Fibroblast of mammary gland (primary cell): ENCODE results near the gene PPP1R2B.
A peak's percentile ranks its signal among the peaks of the same experiment; 100 is the strongest.

ENCODE experiments used
- DNase-seq: peaks from one replicate; pipeline ENCODE4 v3.0.0-alpha.2; 2010; ENCODE audit warnings: low read depth
- H3K4me3 ChIP-seq: 2 replicates; pipeline ENCODE4 v1.5.1; 2011; ENCODE audit warnings: low read depth, mild to moderate bottlenecking, low read length, moderate library complexity; ENCODE audit not compliant: control insufficient read depth
- CTCF ChIP-seq: conservative IDR thresholded peaks from 2 replicates; pipeline ENCODE4 v1.5.1; 2011; ENCODE audit warnings: low read depth, low read length, inconsistent platforms; ENCODE audit not compliant: control insufficient read depth, insufficient read depth

Gene PPP1R2B

GRCh38 chr5:156850206-156850751 is at the start of gene PPP1R2B:
Gene PPP1R2B, plus strand, starts transcription at chr5:156850295. Its CDS starts 268 bp downstream, at chr5:156850563.
- H3K4me3 ChIP-seq: no peak within 1 kb of the TSS
- TF ChIP-seq CTCF: no peak
- no peak for DNase-seq

- H3K4me3 ChIP-seq: no peak overlapping the region
- no peak for TF ChIP-seq CTCF
- DNase-seq: no peak
These were observed 49.2 kb upstream of the PPP1R2B start for GRCh38 chr5:156800929-156801328.

GRCh38 chr5:156802501-156802900 is 47.6 kb upstream of the PPP1R2B start:
- no peak for DNase-seq
- TF ChIP-seq CTCF: no peak
- H3K4me3 ChIP-seq: no peak overlapping the region

- H3K4me3 ChIP-seq: no peak overlapping the region
- DNase-seq: no peak
- no peak for TF ChIP-seq CTCF
These were observed 46.7 kb upstream of the PPP1R2B start for GRCh38 chr5:156803404-156803803.

GRCh38 chr5:156812959-156813358 is 37.1 kb upstream of the PPP1R2B start:
- TF ChIP-seq CTCF: no peak
- H3K4me3 ChIP-seq: no peak overlapping the region
- no peak for DNase-seq

- DNase-seq: peak; percentile 36
These were observed 34.0 kb upstream of the PPP1R2B start for GRCh38 chr5:156815988-156816599.

More at GRCh38 chr5:156815988-156816599, 34.0 kb upstream of the PPP1R2B start:
- peak; percentile 60 for TF ChIP-seq CTCF
- H3K4me3 ChIP-seq: no peak overlapping the region
